ENCODE measurements around the gene SLC45A2.
"Not testable (repeated sequence)": the region's sequence is repeated elsewhere in the genome, so short reads cannot be mapped to it uniquely, and the experiment has no call there.

The SLC45A2 gene, protein sequence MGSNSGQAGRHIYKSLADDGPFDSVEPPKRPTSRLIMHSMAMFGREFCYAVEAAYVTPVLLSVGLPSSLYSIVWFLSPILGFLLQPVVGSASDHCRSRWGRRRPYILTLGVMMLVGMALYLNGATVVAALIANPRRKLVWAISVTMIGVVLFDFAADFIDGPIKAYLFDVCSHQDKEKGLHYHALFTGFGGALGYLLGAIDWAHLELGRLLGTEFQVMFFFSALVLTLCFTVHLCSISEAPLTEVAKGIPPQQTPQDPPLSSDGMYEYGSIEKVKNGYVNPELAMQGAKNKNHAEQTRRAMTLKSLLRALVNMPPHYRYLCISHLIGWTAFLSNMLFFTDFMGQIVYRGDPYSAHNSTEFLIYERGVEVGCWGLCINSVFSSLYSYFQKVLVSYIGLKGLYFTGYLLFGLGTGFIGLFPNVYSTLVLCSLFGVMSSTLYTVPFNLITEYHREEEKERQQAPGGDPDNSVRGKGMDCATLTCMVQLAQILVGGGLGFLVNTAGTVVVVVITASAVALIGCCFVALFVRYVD

GRCh38 chr5:33984671-33985124, at the start of gene SLC45A2:
TSS of gene SLC45A2 (minus strand) at chr5:33984693. CDS start at chr5:33984583, 110 bp downstream.
- DNase-seq, result no peak

- DNase-seq, result no peak
Observed at GRCh38 chr5:34031966-34032365, 47.5 kb upstream of the SLC45A2 start.

DNA sequence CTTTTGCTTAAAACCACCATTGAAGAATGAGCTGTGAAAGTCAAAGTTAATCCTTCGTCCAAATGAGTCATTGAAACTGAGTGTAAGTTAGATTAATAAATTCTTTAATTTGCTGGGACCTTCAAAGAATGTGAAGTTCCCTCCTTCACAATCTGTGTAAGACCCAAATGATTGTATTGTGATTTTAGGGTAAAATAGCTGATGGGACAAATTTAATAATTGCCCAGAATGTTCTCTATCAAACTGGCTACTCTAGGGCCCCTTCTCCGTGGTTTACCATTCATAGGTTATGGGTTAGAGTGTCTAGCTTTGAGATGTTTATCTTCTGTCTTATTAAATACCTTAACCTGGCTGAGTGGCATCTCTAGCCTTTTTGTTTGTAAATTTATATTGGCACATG, 46.6 kb upstream of the SLC45A2 start:
- DNase-seq, result no peak

GRCh38 chr5:34030585-34030984, 46.1 kb upstream of the SLC45A2 start:
- not testable (repeated sequence) for DNase-seq

GRCh38 chr5:34030048-34030447, 45.6 kb upstream of the SLC45A2 start:
- DNase-seq, result no peak

- no peak for DNase-seq
Observed at GRCh38 chr5:34028349-34028748, 43.9 kb upstream of the SLC45A2 start.

DNA sequence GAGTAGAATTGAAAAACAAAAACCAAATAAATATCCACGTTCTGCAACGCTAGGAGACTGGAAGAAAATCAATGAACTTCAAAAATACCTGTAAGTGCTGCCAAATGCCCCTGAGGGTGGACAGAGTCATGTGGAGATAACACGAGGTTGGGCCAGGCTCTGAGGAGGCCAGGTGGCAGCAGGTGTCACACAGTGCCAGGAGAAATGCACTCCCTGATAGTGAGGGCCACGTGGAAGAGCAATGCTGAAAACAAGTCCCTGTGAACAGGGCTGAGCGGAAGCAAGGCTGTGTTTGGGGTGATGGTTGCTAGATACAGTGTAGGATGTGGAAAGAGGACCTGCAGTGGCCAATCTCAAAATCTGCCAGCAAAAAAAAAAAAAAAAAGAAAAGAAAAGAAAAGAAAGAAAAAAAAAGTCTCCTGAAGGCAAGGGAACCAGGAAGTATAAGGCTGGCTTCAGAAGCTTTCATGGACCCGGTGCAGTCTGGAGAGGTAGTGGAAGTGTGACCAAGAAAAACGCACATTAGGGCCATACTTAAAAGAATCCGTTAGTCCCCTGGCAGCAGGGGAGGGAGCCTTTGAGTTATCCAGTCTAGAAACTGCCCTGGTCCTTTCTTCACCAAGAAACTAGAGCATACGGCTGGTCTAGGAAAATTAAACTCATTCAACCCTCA, 41.7 kb upstream of the SLC45A2 start:
- no peak for DNase-seq

DNA sequence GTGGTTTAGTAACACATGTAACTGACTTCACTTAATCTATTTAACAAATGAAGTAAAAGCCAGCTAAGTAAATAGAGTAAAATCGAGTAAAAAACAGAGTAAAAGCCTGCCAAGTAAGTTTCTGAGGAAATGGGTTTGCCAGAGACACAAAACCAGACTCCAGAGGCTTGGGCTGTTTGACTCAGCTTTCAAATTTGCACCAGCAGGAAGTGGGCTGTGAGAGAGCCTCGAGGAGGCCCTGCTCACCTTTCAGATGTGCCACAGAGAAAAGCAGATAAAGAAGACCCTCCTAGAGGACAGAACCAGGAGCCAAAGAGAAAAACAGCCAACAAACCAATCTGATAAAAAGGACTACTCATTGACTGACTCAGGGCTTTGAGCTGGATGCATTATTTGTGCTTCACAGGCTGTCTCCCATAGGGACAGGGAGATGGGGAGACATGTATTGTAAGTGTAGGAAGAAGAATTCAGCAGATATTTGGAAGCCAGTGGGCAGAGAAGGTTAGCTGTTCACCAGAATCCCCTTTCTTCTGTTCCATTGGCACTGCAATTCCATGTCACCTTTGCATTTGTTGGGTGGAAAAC, 37.7 kb upstream of the SLC45A2 start:
- DNase-seq, result no peak

DNA sequence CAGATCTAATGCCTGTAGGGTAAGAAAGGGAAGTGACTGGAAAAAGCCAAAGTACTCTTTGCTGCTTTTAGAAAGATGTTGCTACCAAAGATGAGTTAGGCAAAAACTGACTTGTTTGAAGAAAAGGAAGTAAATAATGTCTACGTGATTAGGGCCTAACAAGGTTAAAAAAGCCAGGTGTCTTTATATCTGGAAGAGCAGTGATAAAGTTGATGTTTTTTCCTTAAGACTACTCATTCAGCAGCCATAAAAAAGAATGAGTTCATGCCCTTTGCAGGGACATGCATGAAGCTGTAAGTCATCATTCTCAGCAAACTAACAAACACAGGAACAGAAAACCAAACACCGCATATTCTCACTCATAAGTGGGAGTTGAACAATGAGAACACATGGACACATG, 36.8 kb upstream of the SLC45A2 start:
- no peak for DNase-seq

DNA sequence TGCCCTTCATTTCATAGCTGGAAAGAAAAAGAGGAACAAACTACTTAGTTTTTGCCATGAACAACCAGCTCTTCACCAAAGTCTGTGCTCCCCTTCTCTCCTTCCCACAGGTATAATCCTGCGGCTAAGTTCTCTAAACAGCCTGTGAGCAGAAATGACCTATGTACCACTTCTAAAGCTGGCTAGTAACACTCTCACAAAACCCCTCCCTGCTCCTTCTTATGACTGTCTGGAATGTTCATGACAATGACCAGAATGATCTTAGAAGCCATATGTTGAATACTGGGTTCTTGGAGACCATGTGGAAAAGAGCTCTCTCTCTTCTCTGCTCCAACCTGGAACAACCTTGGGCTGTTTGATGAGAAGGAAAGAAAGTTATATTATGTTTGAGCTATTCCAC, 36.2 kb upstream of the SLC45A2 start:
- no peak for DNase-seq

GRCh38 chr5:34017254-34017653, 32.8 kb upstream of the SLC45A2 start:
- DNase-seq, result no peak

DNA sequence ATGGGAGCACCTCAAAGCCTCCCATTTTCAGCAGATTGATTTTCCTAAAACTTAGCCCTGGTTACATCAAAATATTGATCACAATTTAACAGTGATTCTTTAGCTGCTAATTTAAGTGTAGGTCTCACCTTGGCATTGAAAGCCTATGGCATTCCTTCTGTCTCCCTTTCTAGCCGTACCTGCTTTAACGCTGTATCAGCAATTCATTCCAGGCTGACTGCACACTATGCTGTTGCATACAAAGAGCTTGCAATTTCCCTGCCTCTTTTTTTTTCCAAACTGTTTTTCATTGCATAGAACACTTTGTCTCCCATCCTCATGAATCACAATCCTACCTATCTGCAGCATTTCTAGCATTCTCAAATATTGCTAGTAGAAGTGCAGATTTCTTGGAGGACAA, 32.3 kb upstream of the SLC45A2 start:
- DNase-seq, result no peak

DNA sequence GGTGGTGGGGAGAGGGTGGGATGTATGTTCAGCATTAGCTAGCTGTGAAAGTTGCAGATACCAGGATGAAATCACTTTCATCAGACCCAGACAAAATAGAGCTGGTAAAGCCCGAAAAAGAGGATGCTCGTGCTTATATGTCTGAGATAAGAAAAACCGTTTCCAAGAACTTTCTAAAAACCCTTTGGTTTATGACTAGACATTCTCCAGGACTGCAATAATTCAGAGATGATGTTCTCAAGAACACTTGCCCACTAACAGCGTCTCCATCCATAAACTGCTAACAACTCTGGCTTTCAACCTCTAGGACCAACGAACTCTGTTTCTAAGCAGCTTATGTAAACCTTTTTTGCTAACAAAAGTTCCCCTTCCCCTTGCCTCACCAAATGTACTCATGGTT, 31.7 kb upstream of the SLC45A2 start:
- no peak for DNase-seq

DNA sequence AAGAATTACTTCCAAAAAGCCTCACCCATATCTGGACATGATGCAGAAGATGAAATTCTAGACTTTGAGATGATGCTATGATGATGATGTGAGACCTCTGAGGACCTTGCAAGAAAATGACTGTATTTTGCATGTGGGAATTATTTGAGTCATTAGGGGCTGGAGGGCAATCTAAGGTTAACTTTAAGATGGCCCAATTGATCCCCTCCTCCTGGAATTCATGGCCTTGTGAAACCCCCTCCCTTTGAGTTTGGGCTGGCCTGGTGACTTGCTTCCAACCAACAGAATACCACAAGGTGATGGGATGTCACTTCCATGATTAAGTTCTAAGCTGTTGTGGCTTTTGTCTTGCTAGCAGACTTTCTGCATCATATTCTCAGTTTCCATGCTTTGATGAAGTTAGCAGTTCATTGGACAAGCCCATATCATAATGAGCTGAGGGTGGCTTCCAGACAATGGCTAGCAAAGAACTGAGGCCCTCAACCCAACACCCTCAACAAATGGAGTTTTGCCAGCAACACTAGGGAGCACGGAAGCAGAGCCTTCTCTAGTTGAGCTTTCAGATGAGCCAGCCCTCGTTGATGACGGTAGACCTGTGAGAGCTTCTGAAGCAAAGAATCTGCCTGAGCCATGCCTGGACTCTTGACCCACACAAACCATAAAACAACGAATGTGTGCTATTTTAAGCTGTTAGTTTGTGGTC, 30.8 kb upstream of the SLC45A2 start:
- DNase-seq, result no peak

DNA sequence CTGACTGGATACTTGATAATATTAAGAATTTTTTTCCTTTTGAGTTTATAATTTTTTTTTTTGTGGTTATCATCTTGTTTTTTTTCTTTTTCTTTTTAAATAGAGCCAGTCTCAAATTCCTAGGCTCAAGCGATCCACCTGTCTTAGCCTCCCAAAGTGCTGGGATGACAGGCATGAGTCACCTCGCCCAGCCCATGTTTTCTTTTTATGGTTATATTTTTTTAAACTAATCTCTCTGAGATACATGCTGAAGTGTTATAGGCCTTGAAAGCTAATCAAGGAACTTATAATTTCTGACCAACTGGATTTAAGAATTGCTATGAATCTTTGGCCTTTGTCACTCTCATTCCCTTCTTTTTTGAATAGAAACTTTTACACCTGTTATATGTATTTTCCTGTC, 30.1 kb upstream of the SLC45A2 start:
- DNase-seq, result no peak

DNA sequence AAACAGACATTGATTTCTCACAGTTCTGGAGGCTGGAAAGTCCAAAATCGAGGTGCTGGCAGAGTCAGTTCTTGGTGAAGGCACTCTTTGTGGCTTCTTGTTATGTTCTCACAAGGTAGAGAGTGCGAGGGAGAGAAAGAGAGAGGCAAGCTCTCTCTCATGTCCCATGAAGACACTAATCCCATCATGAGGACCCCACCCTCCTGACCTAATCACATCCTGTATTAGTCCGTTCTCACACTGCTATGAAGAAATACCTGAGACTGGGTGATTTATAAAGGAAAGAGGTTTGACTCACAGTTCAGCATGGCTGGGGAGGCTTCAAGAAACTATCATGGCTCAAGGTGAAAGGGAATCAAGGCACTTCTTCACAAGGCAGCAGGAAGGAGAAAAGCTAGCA, 29.1 kb upstream of the SLC45A2 start:
- DNase-seq, result no peak

DNA sequence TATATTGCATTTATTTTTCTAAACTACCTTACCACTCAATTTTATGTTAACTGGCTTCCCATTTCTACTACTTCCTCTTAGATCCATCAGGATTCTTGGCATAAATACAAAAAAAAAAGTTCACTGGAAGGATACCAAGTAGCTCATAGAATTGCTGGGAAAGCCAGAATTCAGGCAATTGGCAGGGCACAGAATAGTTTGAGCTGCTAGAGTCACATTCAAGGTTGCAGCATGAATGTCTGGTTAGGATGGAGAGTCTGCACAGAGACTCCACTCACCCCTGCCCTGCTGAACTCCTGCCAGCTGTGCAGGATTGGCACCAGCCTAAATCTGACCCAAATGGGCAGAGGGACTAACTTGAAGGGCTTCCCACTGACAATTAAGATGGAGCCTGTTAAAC, 28.3 kb upstream of the SLC45A2 start:
- no peak for DNase-seq

DNA sequence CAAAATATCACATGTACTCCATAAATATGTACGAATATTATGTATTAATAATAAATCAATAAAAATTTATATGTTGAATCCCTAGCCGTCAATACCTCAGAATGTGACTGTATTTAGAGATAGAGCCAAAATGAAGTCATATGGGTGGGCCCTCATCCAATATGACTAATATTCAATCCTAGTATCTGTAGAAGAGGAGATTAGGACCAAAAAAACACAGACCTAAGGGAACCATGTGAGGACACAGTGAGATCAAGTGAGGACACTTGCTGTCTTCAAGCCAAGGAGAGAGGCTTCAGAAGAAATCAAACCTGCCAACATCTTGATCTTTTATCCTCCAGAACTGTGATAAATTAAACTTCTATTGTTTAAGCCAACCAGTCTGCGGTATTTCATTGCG, 27.0 kb upstream of the SLC45A2 start:
- DNase-seq, result no peak

DNA sequence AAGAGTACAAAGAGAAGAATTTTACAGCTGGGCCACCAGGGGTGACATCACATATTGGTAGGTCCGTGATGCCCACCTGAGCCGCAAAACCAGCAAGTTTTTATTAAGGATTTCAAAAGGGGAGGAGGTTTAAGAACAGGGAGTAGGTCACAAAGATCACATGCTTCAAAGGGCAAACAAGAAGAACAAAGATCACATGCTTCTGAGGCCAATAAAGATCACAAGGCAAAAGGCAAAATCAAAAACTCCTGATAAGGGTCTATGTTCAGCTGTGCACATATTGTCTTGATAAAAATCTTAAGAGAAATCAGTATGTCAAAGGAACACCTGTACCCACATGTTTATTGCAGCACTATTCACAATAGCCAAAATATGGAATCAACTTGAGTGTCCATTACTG, 25.7 kb upstream of the SLC45A2 start:
- DNase-seq, result not testable (repeated sequence)

- DNase-seq, result no peak
Observed at GRCh38 chr5:34009610-34010009, 25.1 kb upstream of the SLC45A2 start.

- DNase-seq, result no peak
Observed at GRCh38 chr5:34008802-34009201, 24.3 kb upstream of the SLC45A2 start.

DNA sequence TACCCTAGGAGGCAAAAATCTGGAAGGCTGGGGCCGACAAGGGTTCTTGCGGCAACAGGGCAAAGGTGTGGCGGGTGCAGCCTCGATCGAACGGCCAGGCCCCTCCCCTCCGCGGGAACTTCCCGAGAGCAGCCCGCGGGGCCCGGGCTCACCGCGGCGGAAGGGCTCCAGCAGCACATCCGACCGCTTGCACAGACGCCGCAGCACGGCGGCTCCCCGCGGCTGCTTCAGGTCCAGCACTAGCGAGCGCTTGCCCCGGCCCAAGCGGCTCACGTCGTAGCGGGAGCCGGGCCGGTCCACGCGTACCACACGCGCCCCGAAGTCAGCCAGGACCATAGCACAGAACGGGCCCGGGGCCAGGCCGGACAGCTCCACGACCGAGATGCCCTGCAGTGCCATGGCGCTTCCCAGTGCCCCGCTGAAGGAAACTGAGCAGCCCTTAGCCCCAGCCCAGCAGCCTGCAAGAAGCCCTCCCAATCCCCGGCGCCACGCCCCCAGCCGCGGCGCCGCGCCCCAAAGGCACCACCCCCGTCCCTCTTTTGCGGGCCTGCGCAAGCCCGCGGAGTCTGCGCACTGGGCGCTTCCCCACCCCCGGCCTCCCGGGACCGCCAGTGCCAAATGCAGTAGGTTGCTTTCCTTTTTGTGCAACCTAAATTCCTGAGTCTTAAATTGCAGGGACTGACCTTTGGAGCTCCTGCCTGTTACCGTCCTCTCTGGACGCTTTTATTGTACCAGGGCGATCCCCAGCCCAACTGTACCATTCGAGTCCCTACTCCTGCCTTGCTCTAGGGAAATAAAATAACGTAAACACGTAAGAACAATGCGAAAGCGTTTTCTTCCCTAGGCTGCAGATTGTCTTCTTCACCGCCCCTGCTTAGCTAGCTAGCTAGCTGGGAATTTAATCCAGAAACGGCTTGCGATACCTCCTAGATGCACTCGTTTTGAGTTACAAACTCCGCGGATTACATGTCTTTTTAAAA, 23.4 kb upstream of the SLC45A2 start, which contains the start of gene AMACR:
AMACR (minus strand) TSS at position 430 of the 980 bp plus-strand sequence; CDS start at position 399, 31 bp downstream.
- DNase-seq, result peak; percentile 93

All from GDM1 (cell line).